GM19395 (cell line): Measurements from ENCODE around the gene VAV3.

Source experiments
- ATAC-seq: cut with Tn5 transposase; IDR thresholded peaks from one replicate; pipeline ENCODE4 v1.9.1; 2021; ENCODE audit warnings: mild to moderate bottlenecking, moderate library complexity; ENCODE audit not compliant: unreplicated experiment

The VAV3 gene

GRCh38 chr1:107691540-107691939, 273.4 kb downstream of the VAV3 start:
- no peak for ATAC-seq

- no peak for ATAC-seq
Measured at GRCh38 chr1:107690491-107690890, 274.5 kb downstream of the VAV3 start.

- no peak for ATAC-seq
Measured at GRCh38 chr1:107689733-107690132, 275.2 kb downstream of the VAV3 start.

GRCh38 chr1:107689159-107689558, 275.8 kb downstream of the VAV3 start:
- ATAC-seq: no peak

GRCh38 chr1:107687849-107688753, 276.9 kb downstream of the VAV3 start:
- ATAC-seq: no peak

- no peak for ATAC-seq
Measured at GRCh38 chr1:107683683-107684082, 281.3 kb downstream of the VAV3 start.

GRCh38 chr1:107683191-107683657, 281.8 kb downstream of the VAV3 start:
- no peak for ATAC-seq

GRCh38 chr1:107682467-107682866, 282.5 kb downstream of the VAV3 start:
- ATAC-seq: no peak

- ATAC-seq: no peak
Measured at GRCh38 chr1:107681001-107681479, 283.9 kb downstream of the VAV3 start.

- no peak for ATAC-seq
Measured at GRCh38 chr1:107680579-107680985, 284.4 kb downstream of the VAV3 start.

- no peak for ATAC-seq
Measured at GRCh38 chr1:107679411-107679953, 285.5 kb downstream of the VAV3 start.

- ATAC-seq: no peak
Measured at GRCh38 chr1:107678993-107679392, 286.0 kb downstream of the VAV3 start.

GRCh38 chr1:107677697-107678096, 287.3 kb downstream of the VAV3 start:
- ATAC-seq: no peak

GRCh38 chr1:107674486-107674885, 290.5 kb downstream of the VAV3 start:
- ATAC-seq: no peak

GRCh38 chr1:107673006-107673405, 292.0 kb downstream of the VAV3 start:
- no peak for ATAC-seq

- no peak for ATAC-seq
Measured at GRCh38 chr1:107670397-107671040, 294.5 kb downstream of the VAV3 start.

- no peak for ATAC-seq
Measured at GRCh38 chr1:107669996-107670395, 295.0 kb downstream of the VAV3 start.

GRCh38 chr1:107668762-107669161, 296.2 kb downstream of the VAV3 start:
- no peak for ATAC-seq

- no peak for ATAC-seq
Measured at GRCh38 chr1:107666493-107666892, 298.5 kb downstream of the VAV3 start.

GRCh38 chr1:107664982-107665925, 299.7 kb downstream of the VAV3 start:
- no peak for ATAC-seq

GRCh38 chr1:107662971-107663370, 302.0 kb downstream of the VAV3 start:
- no peak for ATAC-seq
